ENCODE measurements around the gene LRRK2. TPM values are rescaled to one million over a fixed set of nuclear protein-coding genes. Genes with fewer than 3 reads are reported as not detected.

Gene LRRK2
- total RNA-seq, 2 donors from 2014 or later, result 28.8 to 32.0 TPM

DNA sequence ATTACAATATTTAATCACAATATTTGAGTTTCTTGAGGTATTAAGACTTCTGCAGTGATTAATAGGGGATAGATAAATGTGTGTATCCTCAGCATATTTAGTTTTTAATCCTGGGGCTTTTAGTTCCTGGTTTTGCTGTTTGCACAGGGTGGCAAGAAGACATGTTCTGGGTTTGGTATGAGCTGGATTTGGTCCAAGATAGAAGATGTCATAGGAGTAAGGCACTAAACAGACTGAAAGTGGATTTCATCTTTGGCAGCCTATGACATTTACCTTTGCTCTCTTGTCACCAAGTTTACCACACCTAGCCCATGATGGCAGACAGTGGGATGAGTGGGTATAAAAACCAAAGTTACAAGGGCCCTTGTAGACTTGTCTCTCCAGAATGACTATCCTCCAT lies 168.2 kb downstream of the LRRK2 start:
- H3K4me3 ChIP-seq, result no peak overlapping the region
- no peak for DNase-seq (ENCODE audit: low spot score)
- no peak for ATAC-seq (ENCODE audit: insufficient number of reproducible peaks, low FRiP score, low read depth)
- H3K36me3 ChIP-seq, result no peaks in the 10 kb centered on the region
- H3K27me3 ChIP-seq (replicated peaks; ENCODE audit: insufficient read depth), result no peaks in the 10 kb centered on the region
- no peak overlapping the region for H3K27ac ChIP-seq
- no peaks in the 10 kb centered on the region for H3K4me1 ChIP-seq (ENCODE audit: control insufficient read depth in 1 of 2, low read depth in 2 of 2)
- H3K9me3 ChIP-seq, result no peaks in the 10 kb centered on the region
- TF ChIP-seq, protein P1, sequence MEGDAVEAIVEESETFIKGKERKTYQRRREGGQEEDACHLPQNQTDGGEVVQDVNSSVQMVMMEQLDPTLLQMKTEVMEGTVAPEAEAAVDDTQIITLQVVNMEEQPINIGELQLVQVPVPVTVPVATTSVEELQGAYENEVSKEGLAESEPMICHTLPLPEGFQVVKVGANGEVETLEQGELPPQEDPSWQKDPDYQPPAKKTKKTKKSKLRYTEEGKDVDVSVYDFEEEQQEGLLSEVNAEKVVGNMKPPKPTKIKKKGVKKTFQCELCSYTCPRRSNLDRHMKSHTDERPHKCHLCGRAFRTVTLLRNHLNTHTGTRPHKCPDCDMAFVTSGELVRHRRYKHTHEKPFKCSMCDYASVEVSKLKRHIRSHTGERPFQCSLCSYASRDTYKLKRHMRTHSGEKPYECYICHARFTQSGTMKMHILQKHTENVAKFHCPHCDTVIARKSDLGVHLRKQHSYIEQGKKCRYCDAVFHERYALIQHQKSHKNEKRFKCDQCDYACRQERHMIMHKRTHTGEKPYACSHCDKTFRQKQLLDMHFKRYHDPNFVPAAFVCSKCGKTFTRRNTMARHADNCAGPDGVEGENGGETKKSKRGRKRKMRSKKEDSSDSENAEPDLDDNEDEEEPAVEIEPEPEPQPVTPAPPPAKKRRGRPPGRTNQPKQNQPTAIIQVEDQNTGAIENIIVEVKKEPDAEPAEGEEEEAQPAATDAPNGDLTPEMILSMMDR (IDR thresholded peaks at IDR 0.05), result no peak

- Histone ChIP-seq H3K9me3 (no peaks in the 10 kb centered on the region), H3K4me3 (no peak overlapping the region), H3K36me3 (no peaks in the 10 kb centered on the region), H3K4me1 (ENCODE audit: control insufficient read depth in 1 of 2, low read depth in 2 of 2) (no peaks in the 10 kb centered on the region), H3K27ac (no peak overlapping the region), H3K27me3 (replicated peaks; ENCODE audit: insufficient read depth) (no peaks in the 10 kb centered on the region)
- TF ChIP-seq, protein P1 (IDR thresholded peaks at IDR 0.05), result no peak
- DNase-seq (ENCODE audit: low spot score) (no peak), ATAC-seq (ENCODE audit: insufficient number of reproducible peaks, low FRiP score, low read depth) (no peak)
Observed at GRCh38 chr12:40399656-40400055, 174.9 kb downstream of the LRRK2 start.

DNA sequence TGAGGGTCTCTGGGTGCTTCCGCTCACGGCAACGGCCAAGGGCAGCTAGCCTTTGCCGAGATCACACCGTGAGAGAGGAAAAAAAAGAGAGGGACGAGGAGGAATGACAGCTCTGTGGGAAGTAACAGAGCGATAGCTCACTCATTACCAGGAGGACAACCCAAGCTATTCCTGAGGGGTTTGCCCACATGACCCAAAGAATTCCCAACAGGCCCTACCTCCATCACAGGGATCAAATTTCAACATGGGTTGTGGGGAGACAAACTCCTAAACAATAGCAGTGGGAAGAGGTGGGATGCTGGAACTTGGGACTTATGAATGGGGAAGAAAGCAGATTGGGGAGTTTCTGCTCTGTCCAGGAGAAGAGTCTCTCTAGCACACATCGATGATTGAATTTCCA lies 180.6 kb downstream of the LRRK2 start:
- Histone ChIP-seq H3K36me3 (no peaks in the 10 kb centered on the region), H3K4me3 (no peak overlapping the region), H3K9me3 (no peaks in the 10 kb centered on the region), H3K4me1 (ENCODE audit: control insufficient read depth in 1 of 2, low read depth in 2 of 2) (no peaks in the 10 kb centered on the region), H3K27me3 (replicated peaks; ENCODE audit: insufficient read depth) (no peaks in the 10 kb centered on the region), H3K27ac (no peak overlapping the region)
- TF ChIP-seq, protein P1 (IDR thresholded peaks at IDR 0.05), result no peak
- no peak for DNase-seq (ENCODE audit: low spot score)
- no peak for ATAC-seq (ENCODE audit: insufficient number of reproducible peaks, low FRiP score, low read depth)

Other genes with a start within 250 kb of the LRRK2 start
- gene SLC2A13, start 118.9 kb upstream of the LRRK2 start, total RNA-seq, result 10 to 100 TPM; 14.5 to 20.0 TPM

Measured in thoracic aorta (tissue), 2 donors.